T-cell (primary cell): ENCODE results near the gene STEAP4. TPM values are rescaled to one million over a fixed set of nuclear protein-coding genes. Genes with fewer than 3 reads are reported as not detected.

Source experiments
- ATAC-seq, 4 experiments: fragments of 200-7000 bp in 3 of 4; fragments of 150-1000 bp in 1 of 4; cut with Tn5 transposase; replicated peaks in 1 of 4; 1 replicate in 3 of 4; 2 replicates in 1 of 4; pipeline ENCODE4 v1.10.0; 2021; ENCODE audit warnings: moderate library complexity in 3 of 4, mild to moderate bottlenecking in 2 of 4, moderate number of reproducible peaks in 1 of 4
- CTCF ChIA-PET, 2 donors: fragments of 300-600 bp; sonication (Branson Sonifier 250); formaldehyde crosslinking; loops; one replicate each; lab custom pipeline; 2022; ENCODE audit warnings: antibody characterized with exemption in 2 of 2; lab: Charles Lee
- POLR2A ChIA-PET, 2 donors: fragments of 300-600 bp; sonication (Branson Sonifier 250); formaldehyde crosslinking; loops; one replicate each; lab custom pipeline; 2022; ENCODE audit warnings: antibody characterized with exemption in 2 of 2; lab: Charles Lee
- DNase-seq, 35 experiments: peaks; one replicate each; pipeline versions ENCODE4 v3.0.0 to v3.0.0-alpha.2; 2013 to 2023
- H3K27ac ChIP-seq: one replicate; pipeline ENCODE4 v1.5.1; 2013; ENCODE audit warnings: low read length
- H3K27me3 ChIP-seq, 2 experiments: replicated peaks in 1 of 2; 1 replicate in 1 of 2; 2 replicates in 1 of 2; pipeline versions ENCODE4 v1.6.1 to v1.7.0; 2013; ENCODE audit warnings: low read length in 1 of 2, mixed read lengths in 1 of 2; ENCODE audit not compliant: control insufficient read depth in 2 of 2, insufficient read depth in 2 of 2; ENCODE audit errors: extremely low read depth in 1 of 2
- H3K36me3 ChIP-seq, 2 donors: 1 replicate in 1 of 2; 2 replicates in 1 of 2; pipeline versions ENCODE4 v1.6.1 to v1.7.0; 2013; ENCODE audit warnings: low read length in 1 of 2; ENCODE audit not compliant: control insufficient read depth in 2 of 2, insufficient read depth in 1 of 2; ENCODE audit errors: extremely low read depth in 1 of 2
- H3K4me1 ChIP-seq, 2 experiments: 1 replicate in 1 of 2; 2 replicates in 1 of 2; pipeline versions ENCODE4 v1.6.1 to v1.7.0; 2013; ENCODE audit warnings: low read length in 2 of 2, mixed read lengths in 1 of 2; ENCODE audit not compliant: insufficient read depth in 2 of 2, control insufficient read depth in 1 of 2; ENCODE audit errors: extremely low read depth in 1 of 2
- H3K4me3 ChIP-seq, 2 donors: 1 replicate in 1 of 2; 2 replicates in 1 of 2; pipeline versions ENCODE4 v1.5.1 to v1.7.0; 2013; ENCODE audit warnings: mild to moderate bottlenecking in 2 of 2, low read length in 1 of 2, moderate library complexity in 1 of 2; ENCODE audit not compliant: control insufficient read depth in 1 of 2; ENCODE audit errors: extremely low read depth in 1 of 2
- H3K9me3 ChIP-seq: 2 replicates; pipeline ENCODE4 v1.7.0; 2013
- H3K27ac Mint-ChIP-seq, 2 donors: one replicate each; pipeline ENCODE4 v1.8.0; 2020 to 2021; ENCODE audit warnings: mild to moderate bottlenecking in 2 of 2, mixed read lengths in 2 of 2
- H3K27me3 Mint-ChIP-seq, 2 donors: one replicate each; pipeline ENCODE4 v1.8.0; 2021 to 2022; ENCODE audit warnings: mixed read lengths in 2 of 2
- H3K36me3 Mint-ChIP-seq: one replicate; pipeline ENCODE4 v1.8.0; 2021; ENCODE audit warnings: mixed read lengths
- H3K4me1 Mint-ChIP-seq, 3 donors: one replicate each; pipeline ENCODE4 v1.8.0; 2020 to 2022; ENCODE audit warnings: mixed read lengths in 3 of 3, mild to moderate bottlenecking in 1 of 3
- H3K4me3 Mint-ChIP-seq, 3 donors: one replicate each; pipeline ENCODE4 v1.8.0; 2020 to 2022; ENCODE audit warnings: mild to moderate bottlenecking in 3 of 3, mixed read lengths in 3 of 3, moderate library complexity in 3 of 3
- H3K9me3 Mint-ChIP-seq, 3 donors: one replicate each; pipeline ENCODE4 v1.8.0; 2020 to 2022; ENCODE audit warnings: mixed read lengths in 3 of 3
- WGBS: methylation state at CpG from one replicate; pipeline ENCODE4 v1.1.5; 2013; ENCODE audit warnings: missing lambda C conversion rate; ENCODE audit not compliant: insufficient coverage; 5-methylcytosine and 5-hydroxymethylcytosine counted together
- total RNA-seq, 35 experiments: library from RNA in 6 of 35; stranded (reverse) in 6 of 35; fragments of 120-200 nt in 1 of 35; gene quantifications; one replicate each; pipeline versions ENCODE4 v1.2.1 to v1.2.4 and lab custom pipeline; 2013 to 2026

STEAP4 gene
- total RNA-seq, 5 donors from 2014 or later (not counting 1 experiment from before 2014, with no cell fraction given) = 0.10 to 0.20 (median 0.19) TPM; not detected in 2

- H3K27ac Mint-ChIP-seq = no peak overlapping the region
- peaks cover under 1 to 4% of the 10 kb centered on the region in 2 donors for H3K27me3 Mint-ChIP-seq
- no peak overlapping the region for H3K4me3 ChIP-seq
- no peaks in the 10 kb centered on the region for H3K36me3 ChIP-seq
- H3K4me1 Mint-ChIP-seq = no peaks in the 10 kb centered on the region
- DNase-seq = no peak
- WGBS = 63% methylated on average over 6 of the region's 10 CpGs
- ATAC-seq = no peak
- H3K9me3 Mint-ChIP-seq = peaks cover 0 to under 1% (median 0%) of the 10 kb centered on the region in 3 donors
- H3K36me3 Mint-ChIP-seq = no peaks in the 10 kb centered on the region
- H3K4me3 Mint-ChIP-seq = no peak overlapping the region
- H3K27ac ChIP-seq = no peak overlapping the region
- H3K27me3 ChIP-seq = no peaks in the 10 kb centered on the region
- ChIA-PET POLR2A (no interaction called here), CTCF (no interaction called here)
- H3K9me3 ChIP-seq = no peaks in the 10 kb centered on the region
- no peaks in the 10 kb centered on the region for H3K4me1 ChIP-seq
These were observed 23.1 kb upstream of the STEAP4 start for GRCh38 chr7:88329532-88330463.

DNA sequence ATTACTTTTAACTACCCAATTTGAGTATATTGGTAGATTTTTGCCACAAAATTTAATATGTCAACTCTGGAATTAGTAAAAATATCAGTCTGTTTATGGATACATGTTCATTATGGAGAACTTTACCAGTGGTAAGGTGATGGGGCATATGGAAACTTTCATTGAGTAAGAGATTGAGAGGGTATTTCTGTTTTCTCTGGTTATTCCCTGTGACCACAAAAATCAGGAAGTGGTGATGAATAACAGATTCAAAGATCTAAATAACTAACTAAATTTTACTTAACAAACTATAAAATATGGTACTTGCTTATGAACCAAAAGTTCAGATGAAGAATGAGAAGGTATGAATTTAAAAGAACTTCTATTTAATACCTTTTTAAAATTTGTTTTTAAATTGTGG lies 22.1 kb upstream of the STEAP4 start:
- Histone ChIP-seq H3K4me3 (no peak overlapping the region), H3K9me3 (no peaks in the 10 kb centered on the region), H3K27me3 (no peaks in the 10 kb centered on the region), H3K27ac (no peak overlapping the region), H3K36me3 (no peaks in the 10 kb centered on the region), H3K4me1 (no peaks in the 10 kb centered on the region)
- no peaks in the 10 kb centered on the region for H3K36me3 Mint-ChIP-seq
- POLR2A ChIA-PET = no interaction called here
- H3K4me3 Mint-ChIP-seq = no peak overlapping the region
- peaks cover 0 to 3% of the 10 kb centered on the region in 2 donors for H3K27me3 Mint-ChIP-seq
- peaks cover 0 to 5% (median 0%) of the 10 kb centered on the region in 3 donors for H3K9me3 Mint-ChIP-seq
- CTCF ChIA-PET = no interaction called here
- no peak for ATAC-seq
- no peaks in the 10 kb centered on the region for H3K4me1 Mint-ChIP-seq
- no peak for DNase-seq
- H3K27ac Mint-ChIP-seq = no peak overlapping the region

DNA sequence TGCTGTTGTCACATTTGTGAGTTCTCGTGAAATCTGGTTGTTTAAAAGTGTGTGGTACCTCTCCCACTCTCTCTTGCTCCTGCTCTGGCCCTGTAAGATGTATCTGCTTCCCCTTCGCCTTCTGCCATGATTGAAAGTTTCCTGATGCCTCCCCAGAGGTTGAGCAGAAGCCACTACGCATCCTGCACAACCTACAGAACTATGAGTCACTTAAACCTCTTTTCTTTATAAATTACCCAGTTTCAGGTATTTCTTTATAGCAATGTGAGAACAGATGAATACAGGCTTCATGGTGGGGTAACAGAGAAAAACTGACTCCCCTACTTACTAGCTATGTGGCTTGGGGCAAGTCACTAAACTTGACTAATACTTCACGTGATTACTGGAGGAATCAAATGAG lies 18.0 kb upstream of the STEAP4 start:
- no peak overlapping the region for H3K27ac Mint-ChIP-seq
- no peak for ATAC-seq
- peaks cover 0 to 4% (median 0%) of the 10 kb centered on the region in 3 donors for H3K4me1 Mint-ChIP-seq
- peaks cover 0 to 5% (median 0%) of the 10 kb centered on the region in 3 donors for H3K9me3 Mint-ChIP-seq
- WGBS = no CpG with 5 or more reads among the region's 4 CpGs
- DNase-seq = no peak
- CTCF ChIA-PET = no interaction called here
- POLR2A ChIA-PET = no interaction called here
- no peaks in the 10 kb centered on the region for H3K9me3 ChIP-seq
- no peaks in the 10 kb centered on the region for H3K36me3 ChIP-seq
- no peaks in the 10 kb centered on the region for H3K36me3 Mint-ChIP-seq
- no peaks in the 10 kb centered on the region for H3K27me3 ChIP-seq
- H3K27ac ChIP-seq = no peak overlapping the region
- no peak overlapping the region for H3K4me3 Mint-ChIP-seq
- no peaks in the 10 kb centered on the region for H3K27me3 Mint-ChIP-seq
- H3K4me3 ChIP-seq = no peak overlapping the region
- H3K4me1 ChIP-seq = no peaks in the 10 kb centered on the region

DNA sequence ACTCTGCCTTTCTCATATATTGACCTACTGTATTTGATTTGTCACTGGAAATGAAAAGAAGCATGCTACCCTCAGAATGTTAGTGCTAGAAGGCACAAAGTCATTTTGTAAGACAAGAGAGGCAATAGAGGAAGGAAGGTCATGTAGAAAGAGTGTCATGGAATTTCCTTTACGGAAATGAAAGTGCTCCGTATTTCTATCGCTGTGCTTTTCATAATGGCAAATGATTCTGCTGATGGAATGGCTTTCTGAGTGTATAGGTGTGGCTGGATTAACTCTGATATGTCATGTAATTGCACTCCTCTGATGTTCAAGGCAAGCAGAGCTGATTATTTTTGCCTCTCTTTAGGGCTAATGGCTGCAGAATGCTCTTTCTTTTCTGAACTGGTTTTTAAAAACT lies 15.5 kb upstream of the STEAP4 start:
- H3K4me1 Mint-ChIP-seq = peaks cover 0 to 4% (median 0%) of the 10 kb centered on the region in 3 donors
- ChIA-PET POLR2A (no interaction called here), CTCF (interaction anchor here in 1 of 2 donors (0.9 kb wide), 1 partner anchor 24 kb away, joined by 4 read pairs; no protein-coding TSS in a partner anchor)
- H3K27me3 Mint-ChIP-seq = peaks cover 0 to 4% of the 10 kb centered on the region in 2 donors
- Histone ChIP-seq H3K36me3 (no peaks in the 10 kb centered on the region), H3K27ac (no peak overlapping the region), H3K27me3 (peaks cover 0 to 2% of the 10 kb centered on the region in 2 experiments), H3K4me1 (no peaks in the 10 kb centered on the region), H3K9me3 (no peaks in the 10 kb centered on the region), H3K4me3 (no peak overlapping the region)
- 63% methylated on average over 3 of the region's 3 CpGs for WGBS
- H3K27ac Mint-ChIP-seq = no peak overlapping the region
- ATAC-seq (no peak), DNase-seq (no peak)
- no peak overlapping the region for H3K4me3 Mint-ChIP-seq
- H3K9me3 Mint-ChIP-seq = peaks cover 0 to 5% (median 0%) of the 10 kb centered on the region in 3 donors
- no peaks in the 10 kb centered on the region for H3K36me3 Mint-ChIP-seq

GRCh38 chr7:88321694-88322093 lies 15.0 kb upstream of the STEAP4 start:
- H3K27me3 Mint-ChIP-seq = peaks cover under 1 to 4% of the 10 kb centered on the region in 2 donors
- H3K4me1 Mint-ChIP-seq = peaks cover 0 to 4% (median 0%) of the 10 kb centered on the region in 3 donors

GRCh38 chr7:88318196-88318595 lies 11.5 kb upstream of the STEAP4 start:
- no peaks in the 10 kb centered on the region for H3K9me3 ChIP-seq
- peaks cover 0 to 2% of the 10 kb centered on the region in 2 experiments for H3K27me3 ChIP-seq
- no peaks in the 10 kb centered on the region for H3K4me1 ChIP-seq
- H3K27ac Mint-ChIP-seq = no peak overlapping the region
- H3K4me3 ChIP-seq = no peak overlapping the region
- H3K4me1 Mint-ChIP-seq = peaks cover 0 to 4% (median 0%) of the 10 kb centered on the region in 3 donors
- H3K27me3 Mint-ChIP-seq = peaks cover 7 to 10% of the 10 kb centered on the region in 2 donors
- WGBS = 71% methylated on average over 1 of the region's 2 CpGs
- no peaks in the 10 kb centered on the region for H3K9me3 Mint-ChIP-seq
- POLR2A ChIA-PET = no interaction called here
- no peak overlapping the region for H3K27ac ChIP-seq
- CTCF ChIA-PET = no interaction called here
- H3K4me3 Mint-ChIP-seq = no peak overlapping the region
- ATAC-seq (no peak), DNase-seq (no peak)
- H3K36me3 ChIP-seq = no peaks in the 10 kb centered on the region
- no peaks in the 10 kb centered on the region for H3K36me3 Mint-ChIP-seq

More at GRCh38 chr7:88321694-88322093, 15.0 kb upstream of the STEAP4 start:
- Mint-ChIP-seq H3K36me3 (no peaks in the 10 kb centered on the region), H3K27ac (no peak overlapping the region), H3K4me3 (no peak overlapping the region), H3K9me3 (peaks cover 0 to 5% (median 0%) of the 10 kb centered on the region in 3 donors)
- CTCF ChIA-PET = interaction anchor here (0.5 to 0.9 kb wide), 2 partner anchors 23 to 109 kb away, joined by 3 to 4 read pairs; no protein-coding TSS in a partner anchor
- H3K27me3 ChIP-seq = peaks cover 0 to 2% of the 10 kb centered on the region in 2 experiments
- H3K36me3 ChIP-seq = no peaks in the 10 kb centered on the region
- H3K4me3 ChIP-seq = no peak overlapping the region
- no peak for DNase-seq
- no CpG with 5 or more reads among the region's 1 CpG for WGBS
- no peak overlapping the region for H3K27ac ChIP-seq
- no peak for ATAC-seq
- H3K4me1 ChIP-seq = no peaks in the 10 kb centered on the region
- POLR2A ChIA-PET = no interaction called here
- H3K9me3 ChIP-seq = no peaks in the 10 kb centered on the region
